Stimulated activated memory B cell treated with anti-CD40 and anti-IgM and Interleukin-4, amounts not matched to agents 10 μg/mL and 1 μg/mL and 100 μg/mL, for 72 hours (primary cell): ENCODE data around the gene NRXN3.

ENCODE experiments used
- ATAC-seq: fragments of 150-1000 bp; cut with Tn5 transposase; 2 replicates; pipeline ENCODE4 v1.10.0; 2021
- H3K27ac Mint-ChIP-seq: one replicate; pipeline ENCODE4 v1.8.0; 2022; ENCODE audit warnings: mild to moderate bottlenecking, mixed read lengths
- H3K27me3 Mint-ChIP-seq: one replicate; pipeline ENCODE4 v1.8.0; 2022; ENCODE audit warnings: mixed read lengths
- H3K36me3 Mint-ChIP-seq: one replicate; pipeline ENCODE4 v1.8.0; 2022; ENCODE audit warnings: mixed read lengths
- H3K4me1 Mint-ChIP-seq: one replicate; pipeline ENCODE4 v1.8.0; 2022; ENCODE audit warnings: mixed read lengths
- H3K4me3 Mint-ChIP-seq: one replicate; pipeline ENCODE4 v1.8.0; 2022; ENCODE audit warnings: mild to moderate bottlenecking, moderate library complexity, mixed read lengths
- H3K9me3 Mint-ChIP-seq: one replicate; pipeline ENCODE4 v1.8.0; 2022; ENCODE audit warnings: mixed read lengths

The NRXN3 gene

GRCh38 chr14:79709573-79709972, 1539.4 kb downstream of the NRXN3 start:
- Mint-ChIP-seq H3K4me1 (no peaks in the 10 kb centered on the region), H3K27ac (no peak overlapping the region), H3K27me3 (no peaks in the 10 kb centered on the region), H3K36me3 (no peaks in the 10 kb centered on the region), H3K9me3 (peaks cover 3% of the 10 kb centered on the region), H3K4me3 (no peak overlapping the region)
- ATAC-seq = no peak

- H3K27me3 Mint-ChIP-seq = no peaks in the 10 kb centered on the region
- no peaks in the 10 kb centered on the region for H3K9me3 Mint-ChIP-seq
- ATAC-seq = no peak
- no peak overlapping the region for H3K27ac Mint-ChIP-seq
- H3K4me1 Mint-ChIP-seq = no peaks in the 10 kb centered on the region
- no peaks in the 10 kb centered on the region for H3K36me3 Mint-ChIP-seq
- H3K4me3 Mint-ChIP-seq = no peak overlapping the region
Measured at GRCh38 chr14:79712302-79712950, 1542.3 kb downstream of the NRXN3 start.

GRCh38 chr14:79721399-79722084, 1551.4 kb downstream of the NRXN3 start:
- Mint-ChIP-seq H3K36me3 (no peaks in the 10 kb centered on the region), H3K27ac (no peak overlapping the region), H3K9me3 (peaks cover 3% of the 10 kb centered on the region), H3K4me3 (no peak overlapping the region), H3K27me3 (no peaks in the 10 kb centered on the region), H3K4me1 (no peaks in the 10 kb centered on the region)
- no peak for ATAC-seq

GRCh38 chr14:79724934-79725717, 1555.0 kb downstream of the NRXN3 start:
- no peak for ATAC-seq
- no peaks in the 10 kb centered on the region for H3K27me3 Mint-ChIP-seq
- H3K9me3 Mint-ChIP-seq = peaks cover 3% of the 10 kb centered on the region
- H3K36me3 Mint-ChIP-seq = no peaks in the 10 kb centered on the region
- H3K27ac Mint-ChIP-seq = no peak overlapping the region
- no peak overlapping the region for H3K4me3 Mint-ChIP-seq
- no peaks in the 10 kb centered on the region for H3K4me1 Mint-ChIP-seq

GRCh38 chr14:79727900-79728299, 1557.7 kb downstream of the NRXN3 start:
- Mint-ChIP-seq H3K9me3 (no peaks in the 10 kb centered on the region), H3K4me1 (no peaks in the 10 kb centered on the region), H3K4me3 (no peak overlapping the region), H3K36me3 (no peaks in the 10 kb centered on the region), H3K27me3 (no peaks in the 10 kb centered on the region), H3K27ac (no peak overlapping the region)
- no peak for ATAC-seq

- Mint-ChIP-seq H3K4me3 (no peak overlapping the region), H3K27ac (no peak overlapping the region), H3K4me1 (no peaks in the 10 kb centered on the region), H3K36me3 (no peaks in the 10 kb centered on the region), H3K9me3 (no peaks in the 10 kb centered on the region), H3K27me3 (no peaks in the 10 kb centered on the region)
- no peak for ATAC-seq
Measured at GRCh38 chr14:79728331-79728730, 1558.2 kb downstream of the NRXN3 start.

GRCh38 chr14:79729731-79730130, 1559.6 kb downstream of the NRXN3 start:
- H3K27me3 Mint-ChIP-seq = no peaks in the 10 kb centered on the region
- no peaks in the 10 kb centered on the region for H3K9me3 Mint-ChIP-seq
- no peak overlapping the region for H3K27ac Mint-ChIP-seq
- no peak overlapping the region for H3K4me3 Mint-ChIP-seq
- no peaks in the 10 kb centered on the region for H3K36me3 Mint-ChIP-seq
- no peak for ATAC-seq
- no peaks in the 10 kb centered on the region for H3K4me1 Mint-ChIP-seq

GRCh38 chr14:79730196-79730595, 1560.0 kb downstream of the NRXN3 start:
- Mint-ChIP-seq H3K36me3 (no peaks in the 10 kb centered on the region), H3K4me1 (no peaks in the 10 kb centered on the region), H3K27ac (no peak overlapping the region), H3K27me3 (no peaks in the 10 kb centered on the region), H3K9me3 (no peaks in the 10 kb centered on the region), H3K4me3 (no peak overlapping the region)
- no peak for ATAC-seq

GRCh38 chr14:79730953-79731352, 1560.8 kb downstream of the NRXN3 start:
- Mint-ChIP-seq H3K27ac (no peak overlapping the region), H3K4me1 (no peaks in the 10 kb centered on the region), H3K9me3 (no peaks in the 10 kb centered on the region), H3K36me3 (no peaks in the 10 kb centered on the region), H3K27me3 (no peaks in the 10 kb centered on the region), H3K4me3 (no peak overlapping the region)
- ATAC-seq = no peak

GRCh38 chr14:79732911-79733655, 1562.9 kb downstream of the NRXN3 start:
- H3K4me3 Mint-ChIP-seq = no peak overlapping the region
- no peak for ATAC-seq
- no peaks in the 10 kb centered on the region for H3K36me3 Mint-ChIP-seq
- no peaks in the 10 kb centered on the region for H3K27me3 Mint-ChIP-seq
- H3K9me3 Mint-ChIP-seq = peaks cover 6% of the 10 kb centered on the region
- H3K4me1 Mint-ChIP-seq = no peaks in the 10 kb centered on the region
- no peak overlapping the region for H3K27ac Mint-ChIP-seq

- peaks cover 6% of the 10 kb centered on the region for H3K9me3 Mint-ChIP-seq
- no peak for ATAC-seq
- H3K27ac Mint-ChIP-seq = no peak overlapping the region
- no peaks in the 10 kb centered on the region for H3K4me1 Mint-ChIP-seq
- no peaks in the 10 kb centered on the region for H3K36me3 Mint-ChIP-seq
- no peak overlapping the region for H3K4me3 Mint-ChIP-seq
- H3K27me3 Mint-ChIP-seq = no peaks in the 10 kb centered on the region
Measured at GRCh38 chr14:79734151-79734550, 1564.0 kb downstream of the NRXN3 start.

GRCh38 chr14:79734656-79735055, 1564.5 kb downstream of the NRXN3 start:
- ATAC-seq = no peak
- peaks cover 6% of the 10 kb centered on the region for H3K9me3 Mint-ChIP-seq
- no peaks in the 10 kb centered on the region for H3K36me3 Mint-ChIP-seq
- H3K27me3 Mint-ChIP-seq = no peaks in the 10 kb centered on the region
- H3K27ac Mint-ChIP-seq = no peak overlapping the region
- H3K4me1 Mint-ChIP-seq = no peaks in the 10 kb centered on the region
- H3K4me3 Mint-ChIP-seq = no peak overlapping the region

GRCh38 chr14:79735121-79735520, 1564.9 kb downstream of the NRXN3 start:
- no peaks in the 10 kb centered on the region for H3K4me1 Mint-ChIP-seq
- H3K27ac Mint-ChIP-seq = no peak overlapping the region
- no peak for ATAC-seq
- H3K9me3 Mint-ChIP-seq = peaks cover 10% of the 10 kb centered on the region
- no peaks in the 10 kb centered on the region for H3K36me3 Mint-ChIP-seq
- no peak overlapping the region for H3K4me3 Mint-ChIP-seq
- H3K27me3 Mint-ChIP-seq = no peaks in the 10 kb centered on the region

GRCh38 chr14:79740066-79740601, 1570.0 kb downstream of the NRXN3 start:
- H3K36me3 Mint-ChIP-seq = no peaks in the 10 kb centered on the region
- ATAC-seq = no peak
- H3K27ac Mint-ChIP-seq = no peak overlapping the region
- no peak overlapping the region for H3K4me3 Mint-ChIP-seq
- H3K9me3 Mint-ChIP-seq = peaks cover 13% of the 10 kb centered on the region
- no peaks in the 10 kb centered on the region for H3K4me1 Mint-ChIP-seq
- H3K27me3 Mint-ChIP-seq = no peaks in the 10 kb centered on the region

GRCh38 chr14:79742142-79742541, 1572.0 kb downstream of the NRXN3 start:
- no peak for ATAC-seq
- H3K36me3 Mint-ChIP-seq = no peaks in the 10 kb centered on the region
- no peak overlapping the region for H3K4me3 Mint-ChIP-seq
- peaks cover 10% of the 10 kb centered on the region for H3K9me3 Mint-ChIP-seq
- no peaks in the 10 kb centered on the region for H3K27me3 Mint-ChIP-seq
- H3K4me1 Mint-ChIP-seq = no peaks in the 10 kb centered on the region
- no peak overlapping the region for H3K27ac Mint-ChIP-seq
